MM.1S (cell line): ENCODE results near the gene YWHAE.
"Not testable (repeated sequence)": the region's sequence is repeated elsewhere in the genome, so short reads cannot be mapped to it uniquely, and the experiment has no call there.

Experiments used
- DNase-seq: peaks from one replicate; pipeline ENCODE4 v3.0.0-alpha.2; 2015
- H2AFZ ChIP-seq: fragments of 300-600 bp; sonication (generic); 2 replicates; pipeline ENCODE4 v1.6.0; 2016; ENCODE audit warnings: antibody characterized with exemption, low read length
- H3F3A ChIP-seq: fragments of 300-600 bp; sonication (generic); 2 replicates; pipeline ENCODE4 v1.6.1; 2016; ENCODE audit warnings: mild to moderate bottlenecking, antibody characterized with exemption, low read length, moderate library complexity, mixed read lengths; ENCODE audit not compliant: insufficient read depth
- H3K27ac ChIP-seq: fragments of 300-600 bp; sonication (generic); 2 replicates; pipeline ENCODE4 v1.5.1; 2016; ENCODE audit warnings: mild to moderate bottlenecking, low read length
- H3K27me3 ChIP-seq: fragments of 300-600 bp; sonication (generic); replicated peaks from 2 replicates; pipeline ENCODE4 v1.6.0; 2016; ENCODE audit warnings: low read length; ENCODE audit not compliant: insufficient read depth
- H3K36me3 ChIP-seq: fragments of 300-600 bp; sonication (generic); replicated peaks from 2 replicates; pipeline ENCODE4 v1.6.1; 2016; ENCODE audit warnings: mild to moderate bottlenecking, low read length, mixed read lengths; ENCODE audit not compliant: insufficient read depth
- H3K4me1 ChIP-seq: fragments of 300-600 bp; sonication (generic); 2 replicates; pipeline ENCODE4 v1.6.1; 2016; ENCODE audit warnings: low read length, mixed read lengths
- H3K4me2 ChIP-seq: fragments of 300-600 bp; sonication (generic); 2 replicates; pipeline ENCODE4 v1.6.0; 2016; ENCODE audit warnings: low read depth, low read length
- H3K4me3 ChIP-seq: fragments of 300-600 bp; sonication (generic); 2 replicates; pipeline ENCODE4 v1.5.1; 2016; ENCODE audit warnings: low read length, mixed read lengths
- H3K79me2 ChIP-seq: fragments of 300-600 bp; sonication (generic); 2 replicates; pipeline ENCODE4 v1.6.1; 2016; ENCODE audit warnings: mixed run types, low read length, mixed read lengths
- H3K9ac ChIP-seq: fragments of 300-600 bp; sonication (generic); 2 replicates; pipeline ENCODE4 v1.6.1; 2016; ENCODE audit warnings: low read length, mixed read lengths
- H3K9me2 ChIP-seq: fragments of 300-600 bp; sonication (generic); replicated peaks from 2 replicates; pipeline ENCODE4 v1.6.1; 2016; ENCODE audit warnings: mild to moderate bottlenecking, low read length, mixed read lengths; ENCODE audit not compliant: insufficient read depth
- H3K9me3 ChIP-seq: fragments of 300-600 bp; sonication (generic); replicated peaks from 2 replicates; pipeline ENCODE4 v1.6.1; 2016; ENCODE audit warnings: mild to moderate bottlenecking, low read length, mixed read lengths; ENCODE audit not compliant: insufficient read depth
- H4K20me1 ChIP-seq: fragments of 300-600 bp; sonication (generic); 2 replicates; pipeline ENCODE4 v1.6.1; 2016; ENCODE audit warnings: mild to moderate bottlenecking, low read length, moderate library complexity, mixed read lengths; ENCODE audit not compliant: insufficient read depth
- EZH2 ChIP-seq: fragments of 300-600 bp; sonication (generic); optimal IDR thresholded peaks from 2 replicates; pipeline ENCODE3; 2017; ENCODE audit warnings: low read depth, mild to moderate bottlenecking, antibody characterized with exemption, low read length, mixed read lengths
- EZH2phosphoT487 ChIP-seq: fragments of 300-600 bp; sonication (generic); IDR thresholded peaks from 2 replicates; pipeline ENCODE4 v1.6.1; 2018; ENCODE audit warnings: antibody characterized with exemption, low read length
- TF ChIP-seq, protein P1 (sequence below): fragments of 300-600 bp; sonication (generic); IDR thresholded peaks from 2 replicates; pipeline ENCODE4 v1.5.1; 2016; ENCODE audit warnings: antibody characterized with exemption, low read length, mixed read lengths

The YWHAE gene

DNA sequence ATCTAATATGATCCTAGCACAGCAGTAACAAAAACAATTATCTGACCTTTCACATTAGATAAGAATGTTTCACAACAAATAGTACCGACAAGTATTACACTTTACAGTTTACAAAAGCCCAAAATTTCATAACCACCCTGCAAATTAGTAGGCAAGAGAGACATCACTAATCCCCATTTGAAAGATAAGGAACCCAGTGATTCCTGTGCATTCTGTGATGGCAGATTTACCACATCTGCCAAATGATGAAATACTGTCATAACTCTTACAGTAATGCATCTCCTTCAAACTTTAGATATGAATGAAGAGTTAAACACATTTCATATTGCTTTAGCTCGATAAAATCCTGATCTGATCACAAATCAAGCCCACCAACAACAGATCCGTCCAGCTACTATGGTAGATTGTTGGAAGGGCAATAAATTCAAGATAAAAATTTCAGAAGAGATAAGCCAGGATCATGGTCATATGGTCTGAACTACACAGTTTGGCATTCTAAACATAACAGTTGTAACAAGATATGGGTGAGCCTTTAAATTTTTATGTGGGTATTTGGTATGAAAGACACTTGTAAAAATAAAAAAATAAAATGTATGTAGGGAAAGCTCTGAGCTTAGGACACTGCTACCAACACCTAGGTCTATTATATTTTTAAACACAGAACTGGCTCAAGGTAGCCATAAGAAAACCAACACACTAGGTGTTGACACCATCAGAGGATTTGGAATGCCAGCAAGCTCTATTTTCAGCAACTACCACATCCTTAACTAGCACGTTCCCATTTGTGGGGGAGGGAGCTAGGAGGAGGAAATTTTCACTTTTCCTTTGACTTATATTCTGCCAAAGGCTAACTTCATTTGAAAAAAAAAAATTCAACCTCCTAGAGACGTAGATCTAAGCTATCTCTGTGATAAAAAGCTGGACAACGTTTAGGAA lies 9.3 kb downstream of the YWHAE start:
- Histone ChIP-seq H3K4me3 (no peak overlapping the region), H3F3A (peaks cover 25% of the 10 kb centered on the region), H3K27me3 (no peaks in the 10 kb centered on the region), H2AFZ (no peak overlapping the region), H4K20me1 (peaks cover 92% of the 10 kb centered on the region), H3K4me1 (peaks cover 58% of the 10 kb centered on the region), H3K27ac (no peak overlapping the region; the same call in 1 of the 2 replicates), H3K36me3 (no peaks in the 10 kb centered on the region), H3K4me2 (peak overlapping the region; percentile 48), H3K79me2 (peaks cover 100% of the 10 kb centered on the region), H3K9me2 (no peaks in the 10 kb centered on the region), H3K9me3 (no peaks in the 10 kb centered on the region), H3K9ac (no peak overlapping the region)
- no peak for DNase-seq
- TF ChIP-seq EZH2: no peak
- TF ChIP-seq EZH2phosphoT487: no peak
- TF ChIP-seq, protein P1, sequence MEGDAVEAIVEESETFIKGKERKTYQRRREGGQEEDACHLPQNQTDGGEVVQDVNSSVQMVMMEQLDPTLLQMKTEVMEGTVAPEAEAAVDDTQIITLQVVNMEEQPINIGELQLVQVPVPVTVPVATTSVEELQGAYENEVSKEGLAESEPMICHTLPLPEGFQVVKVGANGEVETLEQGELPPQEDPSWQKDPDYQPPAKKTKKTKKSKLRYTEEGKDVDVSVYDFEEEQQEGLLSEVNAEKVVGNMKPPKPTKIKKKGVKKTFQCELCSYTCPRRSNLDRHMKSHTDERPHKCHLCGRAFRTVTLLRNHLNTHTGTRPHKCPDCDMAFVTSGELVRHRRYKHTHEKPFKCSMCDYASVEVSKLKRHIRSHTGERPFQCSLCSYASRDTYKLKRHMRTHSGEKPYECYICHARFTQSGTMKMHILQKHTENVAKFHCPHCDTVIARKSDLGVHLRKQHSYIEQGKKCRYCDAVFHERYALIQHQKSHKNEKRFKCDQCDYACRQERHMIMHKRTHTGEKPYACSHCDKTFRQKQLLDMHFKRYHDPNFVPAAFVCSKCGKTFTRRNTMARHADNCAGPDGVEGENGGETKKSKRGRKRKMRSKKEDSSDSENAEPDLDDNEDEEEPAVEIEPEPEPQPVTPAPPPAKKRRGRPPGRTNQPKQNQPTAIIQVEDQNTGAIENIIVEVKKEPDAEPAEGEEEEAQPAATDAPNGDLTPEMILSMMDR: no peak

DNA sequence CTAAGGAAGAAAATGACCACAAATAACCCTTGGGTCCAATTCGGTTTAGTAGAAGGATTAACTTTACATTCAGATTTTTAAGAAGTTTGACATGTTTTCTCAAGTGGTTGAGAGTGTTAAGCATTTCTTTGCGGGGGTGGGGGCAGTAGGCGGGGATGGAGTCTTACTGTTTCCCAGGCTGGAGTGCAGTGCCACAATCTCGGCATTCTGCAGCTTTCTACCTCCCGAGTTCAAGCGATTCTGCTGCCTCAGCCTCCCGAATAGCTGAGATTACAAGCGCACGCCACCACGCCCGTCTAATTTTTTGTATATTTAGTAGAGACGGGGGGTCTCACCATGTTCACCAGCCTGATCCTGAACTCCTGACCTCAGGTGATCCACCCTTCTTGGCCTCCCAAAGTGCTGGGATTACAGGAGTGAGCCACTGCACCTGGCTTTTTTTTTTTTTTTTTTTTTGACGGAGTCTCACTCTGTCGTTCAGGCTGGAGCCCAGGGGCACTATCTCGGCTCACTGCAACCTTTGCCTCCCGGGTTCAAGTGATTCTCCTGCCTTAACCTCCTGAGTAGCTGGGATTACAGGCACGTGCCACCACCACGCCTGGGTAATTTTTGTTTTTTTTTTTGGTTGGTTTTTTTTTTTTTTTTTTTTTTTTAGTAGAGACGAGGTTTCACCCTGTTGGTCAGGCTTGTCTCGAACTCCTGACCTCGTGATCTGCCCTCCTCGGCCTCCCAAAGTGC lies 12.4 kb downstream of the YWHAE start:
- not testable (repeated sequence) for H3F3A ChIP-seq, DNase-seq, H3K27me3 ChIP-seq, H3K9me2 ChIP-seq, H3K36me3 ChIP-seq, H3K27ac ChIP-seq, H3K4me3 ChIP-seq, H3K9me3 ChIP-seq, H2AFZ ChIP-seq, H3K9ac ChIP-seq, H3K4me2 ChIP-seq
- H3K4me1 ChIP-seq: peaks cover 43% of the 10 kb centered on the region
- H4K20me1 ChIP-seq: peaks cover 95% of the 10 kb centered on the region
- peaks cover 100% of the 10 kb centered on the region for H3K79me2 ChIP-seq

- H3K36me3 ChIP-seq, H3K9ac ChIP-seq, H3K4me3 ChIP-seq, H3K9me2 ChIP-seq, H3F3A ChIP-seq, H3K9me3 ChIP-seq, H3K27ac ChIP-seq, DNase-seq, H2AFZ ChIP-seq, H3K27me3 ChIP-seq, H3K4me2 ChIP-seq: not testable (repeated sequence)
- Histone ChIP-seq H4K20me1 (peaks cover 90% of the 10 kb centered on the region), H3K79me2 (peaks cover 100% of the 10 kb centered on the region), H3K4me1 (peaks cover 35% of the 10 kb centered on the region)
These were observed 13.3 kb downstream of the YWHAE start for GRCh38 chr17:1386675-1387190.

GRCh38 chr17:1386265-1386664 lies 13.8 kb downstream of the YWHAE start:
- H2AFZ ChIP-seq: no peak overlapping the region
- peaks cover 100% of the 10 kb centered on the region for H3K79me2 ChIP-seq
- TF ChIP-seq EZH2 (no peak), EZH2phosphoT487 (no peak)
- TF ChIP-seq, protein P1: no peak
- H3K9me3 ChIP-seq: no peaks in the 10 kb centered on the region
- no peak overlapping the region for H3K4me2 ChIP-seq
- DNase-seq: no peak
- H3K9me2 ChIP-seq: no peaks in the 10 kb centered on the region
- no peak overlapping the region for H3K4me3 ChIP-seq
- peaks cover 90% of the 10 kb centered on the region for H4K20me1 ChIP-seq
- H3F3A ChIP-seq: peaks cover 6% of the 10 kb centered on the region; the same call in 1 of the 2 replicates
- no peaks in the 10 kb centered on the region for H3K36me3 ChIP-seq
- H3K27ac ChIP-seq: no peak overlapping the region
- no peaks in the 10 kb centered on the region for H3K27me3 ChIP-seq
- H3K4me1 ChIP-seq: peaks cover 35% of the 10 kb centered on the region
- H3K9ac ChIP-seq: no peak overlapping the region
